Fibroblast of skin of abdomen (primary cell): Measurements from ENCODE around the gene SETD5.

Experiments used
- DNase-seq: peaks from one replicate; pipeline ENCODE4 v3.0.0-alpha.2; 2013

Gene SETD5

GRCh38 chr3:9514956-9515355 is 117.5 kb downstream of the SETD5 start:
- DNase-seq = no peak

- no peak for DNase-seq
Measured at GRCh38 chr3:9525078-9525477, 127.7 kb downstream of the SETD5 start.
